Amniotic epithelial cell (primary cell): ENCODE measurements around the gene SLC38A6.

ENCODE experiments used
- DNase-seq: peaks from one replicate; pipeline ENCODE4 v3.0.0-alpha.2; 2010; ENCODE audit warnings: low read depth

The SLC38A6 gene

DNA sequence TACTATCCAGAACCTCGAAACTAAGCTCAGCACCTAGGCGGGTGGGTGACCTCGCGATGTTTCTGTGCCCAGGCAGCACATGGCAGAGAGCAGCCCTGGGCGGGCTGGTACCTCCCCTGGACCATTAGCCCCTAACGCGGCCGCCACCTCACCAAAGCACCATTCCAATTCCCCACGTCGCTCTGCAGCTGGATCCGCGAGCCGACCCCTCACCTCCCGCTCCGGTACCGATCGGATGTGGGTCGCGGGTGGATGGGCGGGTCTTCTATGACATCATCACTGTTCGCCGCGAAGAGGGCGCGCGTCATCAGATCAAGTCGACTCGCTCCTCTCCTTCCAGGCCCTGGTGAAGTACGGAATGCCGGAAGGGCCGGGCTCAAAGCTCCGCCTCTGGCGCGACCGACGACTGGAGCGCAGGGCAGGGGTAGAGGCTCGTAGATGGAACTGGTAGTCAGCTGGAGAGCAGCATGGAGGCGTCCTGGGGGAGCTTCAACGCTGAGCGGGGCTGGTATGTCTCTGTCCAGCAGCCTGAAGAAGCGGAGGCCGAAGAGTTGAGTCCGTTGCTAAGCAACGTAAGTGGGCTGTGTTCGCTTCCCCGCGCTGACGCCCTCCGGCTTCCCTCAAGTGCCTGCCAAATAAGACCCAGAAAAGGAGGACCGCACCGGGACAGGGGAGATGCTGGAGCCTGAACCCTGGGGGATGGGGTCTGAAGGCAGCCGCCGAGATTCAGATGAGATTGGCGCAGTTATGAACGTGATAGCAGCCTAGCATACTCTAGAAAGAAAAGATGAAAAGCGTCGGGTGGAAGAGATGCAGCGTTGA is at the start of gene SLC38A6, which contains the start of gene TRMT5:
Gene SLC38A6, plus strand, starts transcription at position 435 of the 822 bp plus-strand sequence. Its CDS starts 33 bp downstream, at position 468.
Gene TRMT5, minus strand, starts transcription at position 269 of the 822 bp plus-strand sequence. Its CDS starts 106 bp downstream, at position 163.
- DNase-seq: peak; percentile 96

DNA sequence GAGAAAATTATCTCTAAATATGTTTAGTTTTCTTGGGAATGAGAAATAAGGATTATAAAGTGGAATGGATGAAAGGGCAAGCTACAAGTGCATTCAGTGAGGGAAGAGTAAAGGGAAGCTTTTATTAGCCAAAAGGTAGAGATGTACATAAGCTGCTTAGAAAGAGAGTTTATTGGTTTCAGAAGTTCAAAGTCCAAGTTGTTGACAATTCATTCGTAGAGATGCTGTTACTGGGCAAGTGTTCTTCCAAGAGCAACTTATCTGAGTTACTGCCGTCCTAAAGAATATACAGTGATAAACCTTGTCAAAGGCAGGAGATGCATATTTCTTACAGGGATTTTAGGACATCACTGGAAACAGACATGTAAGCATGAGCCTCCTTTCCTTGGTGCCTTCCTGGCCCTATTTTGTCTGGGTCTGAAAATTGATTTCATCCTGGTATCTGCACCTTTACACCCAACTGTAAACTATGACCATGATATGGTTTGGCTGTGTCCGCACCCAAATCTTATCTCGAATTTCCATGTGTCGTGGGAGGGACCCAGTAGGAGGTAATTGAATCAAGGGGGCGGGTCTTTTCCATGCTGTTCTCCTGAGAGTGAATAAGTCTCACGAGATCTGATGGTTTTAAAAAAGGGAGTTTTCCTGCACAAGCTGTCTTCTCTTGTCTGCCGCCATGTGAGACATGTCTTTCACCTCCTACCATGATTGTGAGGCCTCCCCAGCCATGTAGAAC is 47.0 kb upstream of the SLC38A6 start:
- no peak for DNase-seq

DNA sequence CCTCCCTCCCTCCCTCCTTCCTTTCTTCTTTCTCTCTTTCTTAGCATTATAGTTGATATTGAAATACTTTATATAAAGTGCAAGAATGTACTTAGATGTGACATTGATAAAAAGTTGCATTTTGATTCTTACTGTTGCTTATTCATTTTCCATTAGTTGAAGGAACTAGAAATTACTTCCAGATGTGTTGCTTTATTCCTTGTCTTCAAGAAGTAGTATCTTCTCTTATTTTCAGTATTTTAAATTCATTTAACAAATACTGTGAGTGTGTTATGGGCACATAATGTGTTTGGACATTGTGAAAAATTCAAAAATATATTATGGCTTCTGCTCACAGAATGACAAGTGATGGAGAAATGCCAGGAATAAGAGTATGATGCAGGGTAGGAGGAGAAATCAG is 45.7 kb upstream of the SLC38A6 start:
- DNase-seq: no peak

- no peak for DNase-seq
Measured at GRCh38 chr14:60943637-60944032, 37.4 kb upstream of the SLC38A6 start.

GRCh38 chr14:60944204-60944603 is 36.8 kb upstream of the SLC38A6 start:
- DNase-seq: no peak

- no peak for DNase-seq
Measured at GRCh38 chr14:60945984-60946383, 35.1 kb upstream of the SLC38A6 start.

DNA sequence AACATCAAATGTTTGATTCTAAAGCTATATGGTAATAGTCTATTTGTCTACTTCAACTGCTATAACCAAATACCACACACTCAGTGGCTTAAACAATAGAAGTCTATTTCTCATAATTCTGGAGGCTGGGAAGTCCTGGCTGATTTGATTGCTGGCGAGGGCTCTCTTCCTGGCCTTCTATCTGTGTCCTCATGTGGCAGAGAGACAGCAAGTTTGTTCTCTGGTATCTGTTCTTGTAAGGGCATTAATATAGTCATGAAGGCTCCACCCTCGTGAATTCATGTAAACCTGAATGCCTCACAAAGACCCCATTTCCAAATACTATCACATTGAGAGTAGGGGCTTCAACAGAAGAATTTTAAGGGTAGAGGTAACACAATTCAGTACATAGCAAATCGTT is 34.3 kb upstream of the SLC38A6 start:
- no peak for DNase-seq

DNA sequence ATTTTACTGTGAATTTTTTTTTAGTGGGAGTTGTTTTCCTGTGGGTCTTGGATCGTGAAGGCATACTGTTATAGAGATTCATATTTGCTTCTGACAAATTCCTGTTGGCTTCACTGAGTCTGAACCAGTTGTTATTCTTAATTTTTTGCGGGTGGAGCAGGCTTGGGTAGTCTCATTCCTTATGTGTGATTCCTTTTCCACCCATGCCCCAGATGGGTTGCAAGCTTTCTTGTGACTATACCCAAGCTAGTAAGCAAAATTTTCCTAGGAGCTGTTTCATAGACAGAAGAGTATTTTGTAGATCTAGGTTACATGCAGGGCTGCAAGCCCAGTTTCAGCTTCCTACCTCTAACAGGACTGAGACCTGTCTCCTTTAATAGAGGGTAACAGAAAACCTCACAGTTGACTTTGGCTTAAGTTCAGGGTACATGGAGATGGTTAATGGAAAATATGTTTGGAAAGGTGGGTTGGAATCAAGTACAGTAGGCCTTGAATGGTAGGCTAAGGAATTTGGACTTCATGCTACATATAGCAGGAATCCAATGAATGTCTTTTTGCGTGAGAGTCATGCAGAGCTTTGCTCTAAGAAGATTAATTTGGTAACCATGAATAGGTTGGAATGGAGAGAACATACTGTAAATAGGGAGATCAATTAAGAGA is 29.1 kb upstream of the SLC38A6 start:
- no peak for DNase-seq

GRCh38 chr14:60956202-60956601 is 24.8 kb upstream of the SLC38A6 start:
- DNase-seq: no peak

- DNase-seq: no peak
Measured at GRCh38 chr14:60956632-60957031, 24.4 kb upstream of the SLC38A6 start.

GRCh38 chr14:60958146-60958545 is 22.9 kb upstream of the SLC38A6 start:
- DNase-seq: peak; percentile 9

DNA sequence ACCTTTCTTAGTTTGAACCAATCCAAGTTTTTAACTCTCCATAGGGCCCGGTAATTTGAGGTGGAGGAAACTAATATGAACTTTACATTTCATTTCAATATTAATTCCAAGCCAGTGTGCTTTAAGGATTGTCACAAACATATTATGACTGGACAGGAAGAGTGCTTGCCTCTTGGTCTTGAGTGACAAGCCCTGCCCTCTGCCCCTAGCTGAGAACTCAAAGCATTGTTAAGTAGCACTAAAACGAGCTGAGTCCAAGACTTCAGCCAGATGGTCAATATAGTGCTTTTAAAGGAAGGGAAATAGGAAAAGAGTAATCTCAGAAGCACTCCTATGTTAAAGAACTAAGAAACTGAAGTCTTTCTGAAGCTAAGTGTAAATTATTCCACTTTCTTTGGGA is 17.3 kb upstream of the SLC38A6 start:
- no peak for DNase-seq

- no peak for DNase-seq
Measured at GRCh38 chr14:60964904-60965303, 16.1 kb upstream of the SLC38A6 start.

GRCh38 chr14:60965402-60965801 is 15.6 kb upstream of the SLC38A6 start:
- peak; percentile 79 for DNase-seq

GRCh38 chr14:60968099-60968498 is 12.9 kb upstream of the SLC38A6 start:
- DNase-seq: no peak

- DNase-seq: no peak
Measured at GRCh38 chr14:60968671-60969070, 12.4 kb upstream of the SLC38A6 start.

DNA sequence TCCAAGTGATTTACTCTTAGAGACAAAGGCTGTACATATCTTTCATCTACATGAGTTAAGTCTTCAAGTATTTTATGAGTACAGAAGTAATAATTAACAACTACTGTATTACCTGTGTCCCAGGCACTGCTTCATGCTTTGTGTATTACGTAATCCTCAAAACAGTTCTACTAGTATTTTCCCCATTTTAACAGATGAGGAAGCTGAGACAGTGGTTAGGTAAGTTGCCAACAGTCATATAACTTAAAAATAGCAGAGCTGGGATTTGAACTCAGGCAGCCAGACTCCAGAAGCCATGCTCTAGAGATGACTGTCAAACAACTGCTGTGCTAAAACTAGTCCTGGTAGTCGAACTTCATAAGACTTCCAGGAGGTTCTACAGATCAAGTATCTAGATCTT is 10.9 kb upstream of the SLC38A6 start:
- DNase-seq: no peak

- no peak for DNase-seq
Measured at GRCh38 chr14:60971271-60971670, 9.8 kb upstream of the SLC38A6 start.

GRCh38 chr14:60972295-60972694 is 8.8 kb upstream of the SLC38A6 start:
- no peak for DNase-seq

GRCh38 chr14:60973070-60973469 is 8.0 kb upstream of the SLC38A6 start:
- DNase-seq: no peak

DNA sequence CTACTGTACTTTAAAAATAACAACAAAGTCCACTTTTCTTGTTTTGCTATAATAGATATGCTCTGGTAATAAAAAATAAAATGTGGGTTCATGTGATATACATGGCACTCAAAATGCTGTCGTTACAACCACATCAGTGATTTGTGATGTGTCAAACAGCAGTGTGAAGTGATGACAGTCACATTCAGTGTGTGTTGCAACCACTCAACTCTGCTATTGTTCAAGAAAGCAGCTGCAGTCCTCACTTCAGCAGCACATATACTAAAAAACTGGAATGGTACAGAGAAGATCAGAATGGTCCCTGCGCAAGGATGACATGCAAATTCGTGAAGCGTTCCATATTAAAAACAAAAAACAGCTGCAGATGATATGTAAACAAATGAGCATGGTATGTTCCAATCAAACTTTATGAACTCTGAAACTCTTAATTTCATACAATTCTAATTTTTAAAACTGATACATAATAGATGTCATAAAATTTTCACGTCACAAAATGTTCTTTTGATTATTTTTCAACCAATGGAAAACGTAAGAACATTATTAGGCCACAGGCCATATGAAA is 6.9 kb upstream of the SLC38A6 start:
- no peak for DNase-seq

- DNase-seq: no peak
Measured at GRCh38 chr14:60975551-60975950, 5.5 kb upstream of the SLC38A6 start.
